Measurements from ENCODE around the gene TIMP2. TPM values are rescaled to one million over a fixed set of nuclear protein-coding genes. Genes with fewer than 3 reads are reported as not detected.

The TIMP2 gene
- total and polyA plus RNA-seq, 11 donors = 25.1 to 201 (median 88.3) TPM

GRCh38 chr17:78839235-78839761 is 85.9 kb downstream of the TIMP2 start:
- H3K27me3 ChIP-seq = no peaks in the 10 kb centered on the region
- H3K36me3 ChIP-seq = peaks cover 5 to 42% (median 38%) of the 10 kb centered on the region in 9 donors
- H3K9me3 ChIP-seq = no peaks in the 10 kb centered on the region
- 22 to 24% (median 23%) methylated on average over 11 of the region's 11 CpGs for WGBS, 4 donors
- intact Hi-C loops (cut with DNase I) = no loop called here
- ATAC-seq (no peak), DNase-seq (no peak)
- H3K27ac ChIP-seq = peak overlapping the region in 9 of 12 donors; percentile 94 to 100 (median 98)
- TF ChIP-seq POLR2A (IDR thresholded peaks at IDR 0.05) (no peak), CTCF (IDR thresholded peaks at IDR 0.05) (no peak)
- H3K4me1 ChIP-seq = peaks cover 0 to 30% (median 19%) of the 10 kb centered on the region in 12 donors
- H3K4me3 ChIP-seq = peak overlapping the region; percentile 71 to 99 (median 90)

- TF ChIP-seq POLR2A (IDR thresholded peaks at IDR 0.05) (no peak), CTCF (IDR thresholded peaks at IDR 0.05) (no peak)
- peaks cover 5 to 49% (median 45%) of the 10 kb centered on the region in 9 donors for H3K36me3 ChIP-seq
- no peaks in the 10 kb centered on the region for H3K9me3 ChIP-seq
- no peaks in the 10 kb centered on the region for H3K27me3 ChIP-seq
- ATAC-seq = no peak
- H3K4me3 ChIP-seq = peak overlapping the region in 5 of 12 donors; percentile 71 to 98 (median 85)
- H3K4me1 ChIP-seq = peaks cover 0 to 30% (median 19%) of the 10 kb centered on the region in 12 donors
- peak overlapping the region in 1 of 12 donors; percentile 99 for H3K27ac ChIP-seq
- intact Hi-C loops (cut with DNase I) = no loop called here
- 91 to 94% (median 92%) methylated on average over 21 to 22 of the region's 22 CpGs for WGBS, 4 donors
- DNase-seq = peak in 1 of 5 donors; percentile 42
Observed at GRCh38 chr17:78838574-78839005, 86.6 kb downstream of the TIMP2 start.

GRCh38 chr17:78836420-78837021 is 88.7 kb downstream of the TIMP2 start:
- peaks cover 5 to 69% (median 66%) of the 10 kb centered on the region in 9 donors for H3K36me3 ChIP-seq
- intact Hi-C loops (cut with DNase I) = no loop called here
- peak in 1 of 5 donors; percentile 7 for DNase-seq

More at GRCh38 chr17:78836420-78837021, 88.7 kb downstream of the TIMP2 start:
- H3K4me3 ChIP-seq = no peak overlapping the region
- ATAC-seq = no peak
- TF ChIP-seq POLR2A (IDR thresholded peaks at IDR 0.05) (no peak), CTCF (IDR thresholded peaks at IDR 0.05) (no peak)
- H3K4me1 ChIP-seq = peaks cover 0 to 26% (median 16%) of the 10 kb centered on the region in 12 donors
- no peak overlapping the region for H3K27ac ChIP-seq
- no peaks in the 10 kb centered on the region for H3K9me3 ChIP-seq
- H3K27me3 ChIP-seq = no peaks in the 10 kb centered on the region
- 72 to 86% (median 80%) methylated on average over 5 of the region's 5 CpGs for WGBS, 4 donors

All from heart left ventricle (tissue), 16 donors.